ENCODE data around the gene LRRC4C.
A peak's percentile ranks its signal among the peaks of the same experiment; 100 is the strongest.
"Not testable (repeated sequence)": the region's sequence is repeated elsewhere in the genome, so short reads cannot be mapped to it uniquely, and the experiment has no call there.

LRRC4C gene

DNA sequence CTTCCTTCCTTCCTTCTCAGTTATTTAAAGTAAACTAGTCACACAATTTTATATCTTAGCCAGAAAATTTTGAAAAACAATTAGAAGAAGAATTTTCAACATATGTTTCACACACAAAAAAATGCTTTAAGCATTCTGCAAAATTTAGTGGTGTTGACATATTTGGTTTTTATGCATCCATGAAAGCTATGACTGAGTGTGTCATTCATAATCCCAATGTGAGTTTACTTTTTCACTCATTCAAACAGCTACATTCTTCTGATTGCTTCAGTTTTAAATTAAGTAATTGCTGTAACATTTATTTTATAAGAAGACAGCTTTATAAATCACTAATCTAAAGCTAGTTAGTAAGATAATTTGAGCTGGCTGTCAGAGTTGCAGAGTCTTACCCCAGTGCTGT lies 453.5 kb downstream of the LRRC4C start:
- peak; percentile 29 for DNase-seq

GRCh38 chr11:41003339-41004282 lies 455.8 kb downstream of the LRRC4C start:
- peak; percentile 81 for DNase-seq

GRCh38 chr11:40998920-40999319 lies 460.5 kb downstream of the LRRC4C start:
- no peak for DNase-seq

- DNase-seq: no peak
These were observed 471.5 kb downstream of the LRRC4C start for GRCh38 chr11:40987776-40988435.

DNA sequence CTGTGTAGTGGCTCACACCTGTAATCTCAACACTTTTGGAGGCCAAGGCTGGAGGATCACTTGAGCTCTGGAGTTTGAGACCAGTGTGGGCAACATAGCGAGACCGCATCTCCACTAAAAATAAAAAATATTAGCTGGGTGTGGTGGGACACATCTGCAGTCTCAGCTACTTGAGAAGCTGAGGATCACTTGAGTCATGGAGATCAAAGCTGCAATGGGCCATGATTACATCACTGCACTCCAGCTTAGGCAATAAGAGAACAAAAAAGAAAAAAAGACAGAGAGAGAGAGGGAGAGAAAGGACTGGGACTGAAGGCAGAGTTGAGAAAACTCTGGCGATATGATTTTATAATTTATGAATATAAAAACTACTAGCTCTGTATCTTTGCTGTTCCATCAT lies 473.1 kb downstream of the LRRC4C start:
- no peak for DNase-seq

GRCh38 chr11:40975076-40975475 lies 484.4 kb downstream of the LRRC4C start:
- DNase-seq: no peak

DNA sequence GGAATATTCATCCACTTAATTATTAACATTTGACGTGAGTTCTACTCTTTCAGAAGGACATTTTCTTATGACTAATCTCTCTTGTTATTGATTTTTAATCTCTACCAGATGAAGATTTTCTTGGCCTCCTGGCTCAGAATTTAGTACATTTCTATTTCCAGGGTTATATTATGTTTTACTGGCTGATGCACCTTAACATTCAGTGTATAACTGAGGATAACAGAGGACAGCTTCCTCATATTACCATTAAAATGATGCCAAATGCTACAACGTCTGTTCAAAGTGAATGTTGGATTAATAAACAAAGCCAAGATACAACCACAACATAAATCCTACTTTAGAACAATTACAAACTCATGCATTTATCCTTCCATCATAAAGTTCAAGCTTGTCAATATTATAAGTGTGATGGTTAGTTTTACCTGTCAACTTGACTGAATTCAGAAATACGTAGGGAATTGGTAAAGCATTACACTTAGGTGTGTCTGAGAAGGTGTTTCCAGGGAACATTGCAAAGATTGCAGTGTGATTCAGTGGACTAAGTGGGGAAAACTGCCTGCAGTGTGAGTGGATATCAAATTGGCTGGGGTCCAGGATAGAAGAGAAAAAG lies 485.2 kb downstream of the LRRC4C start:
- no peak for DNase-seq

DNA sequence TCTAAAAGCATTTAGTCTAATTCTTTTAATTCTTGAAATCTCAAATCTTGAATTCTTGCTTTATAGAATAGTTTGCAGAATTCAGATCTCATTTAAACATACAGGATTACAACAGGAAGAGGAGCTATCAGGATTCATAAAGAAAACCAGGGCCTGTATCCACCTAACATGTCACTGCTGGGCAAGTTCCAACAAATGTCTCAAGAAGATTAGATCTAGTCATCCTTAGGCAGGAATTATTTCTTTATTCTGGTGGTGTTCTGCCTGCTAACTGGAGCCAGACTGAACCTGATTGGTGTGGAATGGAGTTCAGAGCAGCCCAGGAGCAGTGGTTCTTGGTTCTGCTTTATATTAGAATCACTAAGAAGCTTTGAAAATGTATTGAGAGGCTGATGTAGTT lies 500.7 kb downstream of the LRRC4C start:
- no peak for DNase-seq

GRCh38 chr11:40952479-40952878 lies 507.0 kb downstream of the LRRC4C start:
- no peak for DNase-seq

- no peak for DNase-seq
These were observed 521.5 kb downstream of the LRRC4C start for GRCh38 chr11:40938002-40938401.

GRCh38 chr11:40924915-40925314 lies 534.5 kb downstream of the LRRC4C start:
- no peak for DNase-seq

GRCh38 chr11:40921246-40921645 lies 538.2 kb downstream of the LRRC4C start:
- peak; percentile 2 for DNase-seq

DNA sequence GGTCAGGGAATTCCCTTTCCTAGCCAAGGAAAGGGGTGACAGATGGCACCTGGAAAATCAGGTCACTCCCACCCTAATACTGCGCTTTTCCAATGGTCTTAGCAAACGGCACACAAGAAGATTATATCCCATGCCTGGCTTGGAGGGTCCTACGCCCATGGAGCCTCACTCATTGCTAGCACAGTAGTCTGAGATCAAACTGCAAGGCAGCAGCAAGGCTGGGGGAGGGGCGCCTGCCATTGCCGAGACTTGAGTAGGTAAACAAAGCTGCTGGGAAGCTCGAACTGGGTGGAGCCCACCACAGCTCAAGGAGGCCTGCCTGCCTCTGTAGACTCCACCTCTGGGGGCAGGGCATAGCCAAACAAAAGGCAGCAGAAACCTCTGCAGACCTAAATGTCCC lies 548.7 kb downstream of the LRRC4C start:
- not testable (repeated sequence) for DNase-seq

DNA sequence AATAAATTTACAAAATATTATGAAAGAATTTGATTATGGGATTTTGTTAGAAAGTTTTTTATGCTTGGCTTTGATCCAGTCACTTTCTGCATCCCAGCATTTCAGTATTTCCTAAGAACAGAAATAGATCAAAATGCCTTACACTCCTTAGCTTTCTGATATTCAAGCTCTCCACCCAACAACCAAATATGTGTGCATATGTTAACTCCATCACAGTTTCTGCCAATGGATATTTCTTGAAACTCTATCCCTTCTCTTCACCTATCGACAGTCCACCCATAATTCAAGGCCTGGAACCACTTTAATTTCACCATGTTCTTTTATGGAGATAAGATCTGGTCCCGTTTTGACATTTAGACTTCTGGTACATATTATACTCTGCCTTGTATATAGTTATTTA lies 565.0 kb downstream of the LRRC4C start:
- DNase-seq: no peak

- DNase-seq: no peak
These were observed 574.0 kb downstream of the LRRC4C start for GRCh38 chr11:40885250-40885954.

- DNase-seq: no peak
These were observed 577.2 kb downstream of the LRRC4C start for GRCh38 chr11:40882301-40882700.

DNA sequence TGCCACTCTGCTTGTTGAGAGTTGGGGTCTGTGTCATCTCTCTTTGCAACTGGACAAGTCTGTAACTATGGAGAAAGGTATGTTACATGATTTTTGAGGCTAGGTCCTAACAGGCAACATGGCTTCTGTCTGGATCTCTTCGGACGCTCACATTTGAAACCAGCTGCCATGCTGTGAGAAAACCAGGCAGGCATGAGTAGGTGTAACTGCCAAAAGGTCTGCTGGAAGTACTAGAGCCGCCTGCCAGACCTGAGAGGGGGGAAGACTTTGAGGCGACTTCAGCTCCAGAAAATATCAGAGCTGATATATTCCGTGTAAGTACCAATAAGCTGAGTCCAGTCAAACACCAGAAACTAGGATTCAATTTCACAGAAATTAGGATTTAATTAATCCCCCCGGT lies 579.5 kb downstream of the LRRC4C start:
- DNase-seq: no peak

DNA sequence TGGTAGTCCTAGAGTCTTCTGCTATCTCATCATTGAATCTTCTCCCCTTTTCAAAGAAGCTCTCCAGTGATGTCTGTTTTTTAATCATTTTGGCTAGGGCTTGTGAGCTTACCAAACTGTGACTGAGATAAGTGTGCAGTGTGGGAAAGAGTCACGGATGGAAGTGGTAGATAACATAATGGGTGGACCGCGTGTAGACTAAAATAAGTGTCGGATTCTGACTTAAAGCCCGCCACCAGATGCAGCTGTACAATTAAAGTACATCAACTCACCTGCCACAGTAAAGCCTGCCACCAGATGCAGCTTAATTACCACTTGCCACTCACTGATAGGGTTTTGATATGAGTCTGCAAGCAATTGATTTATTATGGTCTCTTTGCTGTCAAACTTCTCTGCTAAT lies 581.5 kb downstream of the LRRC4C start:
- no peak for DNase-seq

DNA sequence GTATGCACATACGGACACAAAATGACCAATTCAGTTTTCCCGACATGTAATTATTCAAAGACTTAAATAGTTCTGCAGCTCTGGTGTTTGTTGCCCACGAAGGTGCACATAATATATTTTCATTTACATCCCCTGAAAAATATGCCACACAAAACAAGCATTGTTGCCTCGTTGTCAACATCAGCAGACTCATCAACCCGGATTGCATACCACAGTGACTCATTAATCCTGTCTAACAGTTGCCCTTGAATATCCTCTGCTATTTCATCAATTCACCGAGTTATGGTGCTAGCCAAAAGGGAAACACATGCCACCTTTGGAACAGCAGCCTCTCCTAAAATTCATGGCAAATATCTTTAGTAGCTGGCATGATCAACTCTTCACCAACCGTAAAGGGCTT lies 582.2 kb downstream of the LRRC4C start:
- peak; percentile 17 for DNase-seq

GRCh38 chr11:40867991-40868632 lies 591.3 kb downstream of the LRRC4C start:
- no peak for DNase-seq

- not testable (repeated sequence) for DNase-seq
These were observed 601.7 kb downstream of the LRRC4C start for GRCh38 chr11:40857754-40858153.

DNA sequence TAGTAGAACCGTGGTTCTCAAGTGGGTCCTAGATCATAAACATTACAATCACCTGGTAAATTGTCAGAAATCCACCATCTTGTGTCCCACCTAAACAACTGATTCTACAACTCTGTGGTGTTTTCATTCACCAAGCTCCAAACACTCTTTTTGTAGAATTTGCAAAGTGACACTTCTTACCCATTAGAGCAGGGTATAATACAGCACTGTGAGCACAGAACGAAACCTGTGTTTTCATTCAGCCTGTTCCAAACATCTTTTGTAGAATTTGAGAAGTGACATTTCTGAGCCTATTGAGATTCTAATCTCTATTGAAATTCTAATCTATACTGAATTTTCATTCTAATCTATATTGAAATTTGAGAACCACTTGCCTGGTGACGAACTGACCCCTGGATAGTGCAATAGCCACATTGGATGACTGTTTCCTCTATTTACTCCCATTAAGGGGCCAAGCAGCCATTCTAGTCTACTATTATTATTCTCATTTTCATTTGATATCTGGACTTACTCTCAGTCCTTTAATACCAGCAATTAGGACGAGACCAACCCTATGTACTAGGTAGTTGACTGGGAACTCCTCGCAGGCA lies 616.6 kb downstream of the LRRC4C start:
- no peak for DNase-seq
